Measurements from ENCODE around the gene GNAS.

GNAS gene

GRCh38 chr20:58883241-58883691 lies 30.8 kb downstream of the GNAS start:
- peak; percentile 84 for DNase-seq

- DNase-seq, result no peak
Observed at GRCh38 chr20:58884966-58885365, 32.5 kb downstream of the GNAS start.

GRCh38 chr20:58886546-58886945 lies 34.0 kb downstream of the GNAS start:
- no peak for DNase-seq

GRCh38 chr20:58888103-58888502 lies 35.6 kb downstream of the GNAS start:
- DNase-seq, result no peak

GRCh38 chr20:58888521-58889333 lies 36.2 kb downstream of the GNAS start:
- peak; percentile 78 for DNase-seq

- DNase-seq, result no peak
Observed at GRCh38 chr20:58889334-58889760, 36.8 kb downstream of the GNAS start.

- no peak for DNase-seq
Observed at GRCh38 chr20:58889798-58890517, 37.4 kb downstream of the GNAS start.

GRCh38 chr20:58890518-58891085 lies 38.1 kb downstream of the GNAS start:
- DNase-seq, result peak; percentile 86

- peak; percentile 78 for DNase-seq
Observed at GRCh38 chr20:58891086-58891717, 38.7 kb downstream of the GNAS start.

- DNase-seq, result peak; percentile 34
Observed at GRCh38 chr20:58891718-58892140, 39.2 kb downstream of the GNAS start.

GRCh38 chr20:58892141-58892931 lies 39.8 kb downstream of the GNAS start:
- DNase-seq, result peak; percentile 67

GRCh38 chr20:58892932-58893224 lies 40.4 kb downstream of the GNAS start:
- DNase-seq, result no peak

GRCh38 chr20:58893355-58894120 lies 41.0 kb downstream of the GNAS start:
- no peak for DNase-seq

GRCh38 chr20:58894652-58895447 lies 42.3 kb downstream of the GNAS start:
- no peak for DNase-seq

- no peak for DNase-seq
Observed at GRCh38 chr20:58895448-58896180, 43.1 kb downstream of the GNAS start.

- no peak for DNase-seq
Observed at GRCh38 chr20:58896820-58897219, 44.3 kb downstream of the GNAS start.

- DNase-seq, result no peak
Observed at GRCh38 chr20:58897488-58897887, 45.0 kb downstream of the GNAS start.

- peak; percentile 16 for DNase-seq
Observed at GRCh38 chr20:58898629-58899408, 46.3 kb downstream of the GNAS start.

- DNase-seq, result no peak
Observed at GRCh38 chr20:58899512-58899911, 47.0 kb downstream of the GNAS start.

Measured in fibroblast of upper back skin (primary cell).